DND-41 (cell line): ENCODE measurements around the gene KCNAB1.

Source experiments
- ATAC-seq: fragments of 200-7000 bp; cut with Tn5 transposase; 3 replicates; pipeline ENCODE4 v1.9.1; 2021; ENCODE audit warnings: low read depth; ENCODE audit not compliant: insufficient read depth
- DNase-seq: peaks from one replicate; pipeline ENCODE4 v3.0.0-alpha.2; 2020
- H2AFZ ChIP-seq: 2 replicates; pipeline ENCODE4 v1.6.0; 2012; ENCODE audit warnings: low read depth, low read length
- H3K27ac ChIP-seq: 2 replicates; pipeline ENCODE4 v1.5.1; 2012; ENCODE audit warnings: low read length, inconsistent platforms
- H3K27me3 ChIP-seq: fragments of 200-600 bp; sonication (generic); 2 replicates; pipeline ENCODE4 v1.6.0; 2012; ENCODE audit warnings: low read length, mild to moderate bottlenecking, inconsistent platforms; ENCODE audit not compliant: insufficient read depth, poor library complexity
- H3K36me3 ChIP-seq: 2 replicates; pipeline ENCODE4 v1.5.1; 2012; ENCODE audit warnings: low read length, inconsistent platforms; ENCODE audit not compliant: insufficient read depth
- H3K4me1 ChIP-seq: 2 replicates; pipeline ENCODE4 v1.5.1; 2012; ENCODE audit warnings: mild to moderate bottlenecking, low read length; ENCODE audit not compliant: insufficient read depth
- H3K4me2 ChIP-seq: 2 replicates; pipeline ENCODE4 v1.6.0; 2012; ENCODE audit warnings: mild to moderate bottlenecking, moderate library complexity, low read length, inconsistent platforms; ENCODE audit not compliant: insufficient read depth
- H3K4me3 ChIP-seq, 2 experiments: fragments of 200-600 bp in 1 of 2; shearing (Covaris generic) in 1 of 2; 2 replicates each; pipeline ENCODE4 v1.5.1; 2012 to 2016; ENCODE audit warnings: inconsistent platforms in 2 of 2, low read length in 2 of 2, mild to moderate bottlenecking in 2 of 2, low read depth in 1 of 2, moderate library complexity in 1 of 2
- H3K79me2 ChIP-seq: 2 replicates; pipeline ENCODE4 v1.6.0; 2012; ENCODE audit warnings: low read length, inconsistent platforms; ENCODE audit not compliant: insufficient read depth
- H3K9ac ChIP-seq: 2 replicates; pipeline ENCODE4 v1.6.0; 2012; ENCODE audit warnings: low read depth, mild to moderate bottlenecking, inconsistent platforms, low read length, moderate library complexity
- H3K9me3 ChIP-seq: 2 replicates; pipeline ENCODE4 v1.5.1; 2012; ENCODE audit warnings: low read length, moderate library complexity, mild to moderate bottlenecking, inconsistent platforms; ENCODE audit not compliant: insufficient read depth, severe bottlenecking
- H4K20me1 ChIP-seq: 2 replicates; pipeline ENCODE4 v1.6.0; 2012; ENCODE audit warnings: low read length; ENCODE audit not compliant: insufficient read depth
- CTCF ChIP-seq: IDR thresholded peaks from 2 replicates; pipeline ENCODE4 v1.5.1; 2012; ENCODE audit warnings: borderline replicate concordance, low read length, moderate library complexity, mild to moderate bottlenecking; ENCODE audit not compliant: poor library complexity, severe bottlenecking; ENCODE audit errors: extremely low read depth
- EZH2 ChIP-seq: IDR thresholded peaks from 3 replicates; pipeline ENCODE4 v1.6.1; 2012; ENCODE audit warnings: borderline replicate concordance, low read depth, mild to moderate bottlenecking, moderate library complexity, low read length, inconsistent platforms; ENCODE audit not compliant: severe bottlenecking

Gene KCNAB1

GRCh38 chr3:156492801-156493261 is 372.5 kb downstream of the KCNAB1 start:
- Histone ChIP-seq H2AFZ (no peak overlapping the region), H4K20me1 (no peaks in the 10 kb centered on the region), H3K4me1 (no peaks in the 10 kb centered on the region), H3K36me3 (no peaks in the 10 kb centered on the region), H3K4me2 (no peak overlapping the region), H3K27ac (no peak overlapping the region), H3K9ac (no peak overlapping the region), H3K9me3 (no peaks in the 10 kb centered on the region), H3K27me3 (peaks cover 2% of the 10 kb centered on the region), H3K79me2 (no peaks in the 10 kb centered on the region), H3K4me3 (no peak overlapping the region)
- DNase-seq (no peak), ATAC-seq (no peak)
- TF ChIP-seq CTCF: no peak
- TF ChIP-seq EZH2: no peak

GRCh38 chr3:156493887-156494286 is 373.5 kb downstream of the KCNAB1 start:
- Histone ChIP-seq H3K79me2 (no peaks in the 10 kb centered on the region), H3K27me3 (peaks cover 2% of the 10 kb centered on the region), H2AFZ (no peak overlapping the region), H3K9me3 (no peaks in the 10 kb centered on the region), H3K4me2 (no peak overlapping the region), H3K9ac (no peak overlapping the region), H4K20me1 (no peaks in the 10 kb centered on the region), H3K4me3 (no peak overlapping the region), H3K36me3 (no peaks in the 10 kb centered on the region), H3K4me1 (no peaks in the 10 kb centered on the region), H3K27ac (no peak overlapping the region)
- DNase-seq (no peak), ATAC-seq (no peak)
- no peak for TF ChIP-seq CTCF
- no peak for TF ChIP-seq EZH2

- H3K9me3 ChIP-seq: no peaks in the 10 kb centered on the region
- no peak for DNase-seq
- TF ChIP-seq EZH2 (no peak), CTCF (no peak)
- H3K4me2 ChIP-seq: no peak overlapping the region
- peaks cover 2% of the 10 kb centered on the region for H3K27me3 ChIP-seq
- no peak overlapping the region for H3K27ac ChIP-seq
- no peak overlapping the region for H3K9ac ChIP-seq
- no peaks in the 10 kb centered on the region for H3K36me3 ChIP-seq
- H2AFZ ChIP-seq: no peak overlapping the region
- H3K4me1 ChIP-seq: no peaks in the 10 kb centered on the region
- no peak for ATAC-seq
- H4K20me1 ChIP-seq: no peaks in the 10 kb centered on the region
- H3K79me2 ChIP-seq: no peaks in the 10 kb centered on the region
- H3K4me3 ChIP-seq: no peak overlapping the region
Observed at GRCh38 chr3:156495816-156496215, 375.4 kb downstream of the KCNAB1 start.

GRCh38 chr3:156497326-156497725 is 376.9 kb downstream of the KCNAB1 start:
- Histone ChIP-seq H3K27me3 (peaks cover 2% of the 10 kb centered on the region), H3K27ac (no peak overlapping the region), H3K36me3 (no peaks in the 10 kb centered on the region), H3K4me1 (no peaks in the 10 kb centered on the region), H3K79me2 (no peaks in the 10 kb centered on the region), H3K4me3 (no peak overlapping the region), H3K9me3 (no peaks in the 10 kb centered on the region), H3K9ac (no peak overlapping the region), H4K20me1 (no peaks in the 10 kb centered on the region), H2AFZ (no peak overlapping the region), H3K4me2 (no peak overlapping the region)
- DNase-seq (no peak), ATAC-seq (no peak)
- TF ChIP-seq EZH2 (no peak), CTCF (no peak)
